Stimulated activated CD4-positive, alpha-beta T cell treated with anti-CD3 and anti-CD28 coated beads, Interleukin-1b, Interleukin-23, amount 100 ng/mL, for 24 hours (primary cell): ENCODE results near the gene CHST1.

Experiments used
- DNase-seq, 4 experiments: peaks; one replicate each; pipeline ENCODE4 v3.0.0-alpha.2; 2020; ENCODE audit warnings: low read depth in 4 of 4, low spot score in 1 of 4

The CHST1 gene

DNA sequence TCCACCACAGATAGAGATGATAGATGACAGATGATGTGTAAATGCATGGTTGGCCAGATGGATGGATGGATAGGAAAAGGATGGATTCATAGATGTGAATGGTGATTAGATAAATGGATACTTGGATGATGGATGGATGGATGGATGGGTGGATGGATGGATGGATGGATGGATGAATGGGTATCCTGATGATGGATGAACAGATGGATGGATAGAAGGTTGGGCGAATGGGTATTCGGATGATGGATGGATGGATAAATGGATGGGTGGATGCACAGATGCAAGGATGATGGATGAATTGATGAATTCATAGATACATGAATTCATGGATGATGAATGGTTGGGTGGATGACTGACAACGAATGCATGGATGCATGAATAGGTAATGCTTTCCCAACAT is 56.1 kb downstream of the CHST1 start:
- DNase-seq: no peak

DNA sequence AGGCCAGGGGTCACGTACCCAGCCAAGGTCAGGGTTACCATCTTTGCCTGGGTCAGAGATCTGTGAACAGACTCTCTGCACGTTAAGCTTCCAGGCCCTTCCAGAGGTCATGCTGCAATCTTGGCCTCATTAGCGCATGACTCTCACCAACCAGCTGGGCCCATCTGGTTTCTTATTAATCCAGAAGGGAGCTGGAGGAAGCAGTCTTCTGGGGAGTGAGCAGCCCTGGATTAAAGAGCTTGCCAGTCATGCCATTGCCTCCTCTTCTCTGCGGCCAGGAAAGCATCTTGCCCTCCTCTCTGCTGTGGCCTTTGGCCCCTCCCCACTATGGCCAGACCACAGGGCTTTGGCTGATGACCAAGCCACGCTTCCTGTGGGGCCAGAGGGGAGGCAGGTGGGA is 57.4 kb downstream of the CHST1 start:
- no peak for DNase-seq

DNA sequence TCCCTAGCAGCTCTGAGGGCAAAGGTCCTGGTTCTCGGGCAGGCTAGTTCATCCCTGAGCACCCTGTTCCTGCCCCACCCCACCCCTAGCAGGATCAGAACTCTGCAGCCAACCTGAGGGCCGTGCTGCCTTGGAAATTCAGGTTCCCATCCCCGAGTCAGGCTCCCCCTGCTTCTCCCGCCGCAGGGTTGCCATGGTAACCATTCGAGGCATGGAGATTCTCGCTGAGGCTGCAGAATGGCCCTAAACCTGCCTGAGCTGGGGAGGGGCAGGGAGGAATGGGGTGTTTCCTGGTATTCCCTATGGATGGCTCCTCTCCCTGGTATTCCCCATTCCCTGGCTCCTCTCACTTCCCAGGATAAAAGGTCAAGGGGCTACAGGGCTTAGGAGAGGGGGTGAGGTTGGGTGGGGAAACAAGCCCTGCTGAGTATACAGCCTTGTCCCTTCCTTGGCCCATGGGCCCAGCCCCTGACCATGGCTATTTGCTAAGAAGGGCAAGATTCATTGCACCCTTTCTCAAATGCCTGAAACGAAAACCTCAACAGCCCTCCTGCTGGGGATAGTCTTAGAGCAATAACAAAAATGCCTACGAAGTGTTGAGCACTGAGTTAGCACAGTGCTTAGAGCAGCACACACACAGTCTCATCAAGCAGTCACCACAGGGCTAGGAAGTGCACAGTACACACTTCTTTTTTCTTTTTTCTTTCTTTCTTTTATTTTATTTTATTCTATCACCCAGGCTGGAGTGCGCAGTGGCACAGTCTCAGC is 58.7 kb downstream of the CHST1 start:
- no peak for DNase-seq

GRCh38 chr11:45605051-45605450 is 60.4 kb downstream of the CHST1 start:
- DNase-seq: no peak

GRCh38 chr11:45603946-45604682 is 61.3 kb downstream of the CHST1 start:
- no peak for DNase-seq

- DNase-seq: no peak
Measured at GRCh38 chr11:45599161-45599943, 66.1 kb downstream of the CHST1 start.
